GM18861 (cell line): ENCODE measurements around the gene KRIT1.

ENCODE experiments used
- ATAC-seq: cut with Tn5 transposase; IDR thresholded peaks from one replicate; pipeline ENCODE4 v1.9.1; 2021; ENCODE audit not compliant: unreplicated experiment

KRIT1 gene

GRCh38 chr7:92156990-92157389 is 88.7 kb downstream of the KRIT1 start:
- no peak for ATAC-seq

GRCh38 chr7:92155108-92155739 is 90.5 kb downstream of the KRIT1 start:
- ATAC-seq = no peak

- no peak for ATAC-seq
These were observed 95.2 kb downstream of the KRIT1 start for GRCh38 chr7:92150450-92151017.

DNA sequence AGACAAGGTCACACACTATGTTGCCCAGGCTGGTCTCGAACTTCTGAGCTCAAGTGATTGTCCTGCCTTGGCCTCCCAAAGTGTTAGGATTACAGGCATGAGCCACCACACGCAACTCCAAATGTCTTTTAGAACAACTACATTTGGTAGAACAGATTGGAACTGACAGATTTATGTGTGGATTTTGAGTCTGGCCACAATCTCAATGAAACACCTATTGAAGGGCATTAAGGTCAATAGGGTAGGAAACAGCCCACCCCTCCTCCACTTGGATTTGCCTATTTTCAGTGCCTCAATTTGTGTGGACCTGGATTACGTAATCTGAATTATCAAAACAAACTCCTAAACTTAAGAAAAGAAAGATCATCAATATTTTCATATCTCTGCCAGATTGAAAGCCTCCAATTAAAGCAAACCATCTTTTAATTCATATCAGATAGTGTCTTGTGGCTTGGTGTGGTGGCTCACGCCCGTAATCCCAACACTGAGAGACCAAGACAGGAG is 95.9 kb downstream of the KRIT1 start:
- ATAC-seq = no peak
